ENCODE data around the gene ATXN1. TPM values are rescaled to one million over a fixed set of nuclear protein-coding genes. Genes with fewer than 3 reads are reported as not detected.
"Not testable (repeated sequence)": the region's sequence is repeated elsewhere in the genome, so short reads cannot be mapped to it uniquely, and the experiment has no call there.

Gene ATXN1
- total RNA-seq, 1 experiment from 2014 or later: 25.6 TPM

DNA sequence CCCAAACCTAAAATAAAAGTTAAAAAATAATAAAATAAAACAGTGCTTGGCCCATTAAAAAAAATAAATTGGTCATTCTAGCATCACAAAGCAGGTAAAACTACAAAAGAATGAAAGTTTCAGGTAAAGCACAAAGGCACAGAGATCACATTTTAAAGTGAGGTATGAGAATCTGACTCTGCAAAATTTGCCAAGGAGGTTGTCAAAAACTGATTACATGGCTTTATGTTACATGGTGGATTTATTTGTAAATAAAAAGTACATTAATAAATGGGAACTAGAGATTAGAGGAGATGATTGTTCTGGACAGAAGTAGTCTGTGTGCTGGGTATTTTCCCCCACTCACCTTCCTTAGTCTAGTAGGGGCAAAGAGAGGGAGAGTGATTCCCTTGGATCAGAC is 24.2 kb upstream of the ATXN1 start:
- Histone ChIP-seq H3K36me3 (ENCODE audit: insufficient read depth, low read length, poor library complexity, severe bottlenecking) (no peaks in the 10 kb centered on the region), H3K27me3 (replicated peaks; ENCODE audit: insufficient read depth, low read depth, low read length, poor library complexity) (no peaks in the 10 kb centered on the region), H3K27ac (ENCODE audit: low read depth, low read length, poor library complexity, severe bottlenecking) (no peak overlapping the region), H3K4me3 (ENCODE audit: low read depth, low read length, poor library complexity, severe bottlenecking) (no peak overlapping the region), H3K9me3 (ENCODE audit: low read depth, low read length, poor library complexity, severe bottlenecking) (no peaks in the 10 kb centered on the region), H3K4me1 (ENCODE audit: insufficient read depth, low read length, poor library complexity, severe bottlenecking) (peaks cover 7% of the 10 kb centered on the region)
- intact Hi-C loops (cut with micrococcal nuclease; ENCODE audit: unreplicated experiment): no loop called here
- TF ChIP-seq, protein P1, sequence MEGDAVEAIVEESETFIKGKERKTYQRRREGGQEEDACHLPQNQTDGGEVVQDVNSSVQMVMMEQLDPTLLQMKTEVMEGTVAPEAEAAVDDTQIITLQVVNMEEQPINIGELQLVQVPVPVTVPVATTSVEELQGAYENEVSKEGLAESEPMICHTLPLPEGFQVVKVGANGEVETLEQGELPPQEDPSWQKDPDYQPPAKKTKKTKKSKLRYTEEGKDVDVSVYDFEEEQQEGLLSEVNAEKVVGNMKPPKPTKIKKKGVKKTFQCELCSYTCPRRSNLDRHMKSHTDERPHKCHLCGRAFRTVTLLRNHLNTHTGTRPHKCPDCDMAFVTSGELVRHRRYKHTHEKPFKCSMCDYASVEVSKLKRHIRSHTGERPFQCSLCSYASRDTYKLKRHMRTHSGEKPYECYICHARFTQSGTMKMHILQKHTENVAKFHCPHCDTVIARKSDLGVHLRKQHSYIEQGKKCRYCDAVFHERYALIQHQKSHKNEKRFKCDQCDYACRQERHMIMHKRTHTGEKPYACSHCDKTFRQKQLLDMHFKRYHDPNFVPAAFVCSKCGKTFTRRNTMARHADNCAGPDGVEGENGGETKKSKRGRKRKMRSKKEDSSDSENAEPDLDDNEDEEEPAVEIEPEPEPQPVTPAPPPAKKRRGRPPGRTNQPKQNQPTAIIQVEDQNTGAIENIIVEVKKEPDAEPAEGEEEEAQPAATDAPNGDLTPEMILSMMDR (conservative IDR thresholded peaks at IDR 0.05; ENCODE audit: low read depth, low read length): no peak
- TF ChIP-seq EZH2 (IDR thresholded peaks at IDR 0.05; ENCODE audit: borderline replicate concordance, low read depth, low read length, poor library complexity, severe bottlenecking): no peak
- ChIA-PET CTCF (no interaction called here), POLR2A (ENCODE audit: low non-redundant PET) (no interaction called here)
- DNase-seq (ENCODE audit: low spot score): no peak
- BruUV-seq (replicated peaks): no TSS peak

DNA sequence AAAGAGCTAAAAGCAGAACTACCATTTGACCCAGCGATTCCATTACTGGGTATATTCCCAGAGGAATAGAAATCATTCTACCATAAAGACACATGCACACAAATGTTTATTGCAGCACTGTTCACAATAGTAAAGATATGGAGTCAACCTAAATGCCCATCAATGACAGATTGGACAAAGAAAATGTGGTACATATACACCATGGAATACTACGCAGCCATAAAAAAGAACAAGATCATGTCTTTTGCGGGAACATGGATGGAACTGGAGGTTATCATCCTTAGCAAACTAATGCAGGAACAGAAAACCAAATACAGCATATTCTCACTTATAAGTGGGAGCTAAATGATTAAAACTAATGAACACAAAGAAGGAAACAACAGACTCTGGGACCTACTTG is 23.7 kb upstream of the ATXN1 start:
- CTCF ChIA-PET; intact Hi-C loops (cut with micrococcal nuclease; ENCODE audit: unreplicated experiment); POLR2A ChIA-PET (ENCODE audit: low non-redundant PET); H3K27me3 ChIP-seq (replicated peaks; ENCODE audit: insufficient read depth, low read depth, low read length, poor library complexity); H3K4me3 ChIP-seq (ENCODE audit: low read depth, low read length, poor library complexity, severe bottlenecking); DNase-seq (ENCODE audit: low spot score); H3K9me3 ChIP-seq (ENCODE audit: low read depth, low read length, poor library complexity, severe bottlenecking); H3K4me1 ChIP-seq (ENCODE audit: insufficient read depth, low read length, poor library complexity, severe bottlenecking); H3K36me3 ChIP-seq (ENCODE audit: insufficient read depth, low read length, poor library complexity, severe bottlenecking); H3K27ac ChIP-seq (ENCODE audit: low read depth, low read length, poor library complexity, severe bottlenecking); BruUV-seq (replicated peaks): not testable (repeated sequence)

DNA sequence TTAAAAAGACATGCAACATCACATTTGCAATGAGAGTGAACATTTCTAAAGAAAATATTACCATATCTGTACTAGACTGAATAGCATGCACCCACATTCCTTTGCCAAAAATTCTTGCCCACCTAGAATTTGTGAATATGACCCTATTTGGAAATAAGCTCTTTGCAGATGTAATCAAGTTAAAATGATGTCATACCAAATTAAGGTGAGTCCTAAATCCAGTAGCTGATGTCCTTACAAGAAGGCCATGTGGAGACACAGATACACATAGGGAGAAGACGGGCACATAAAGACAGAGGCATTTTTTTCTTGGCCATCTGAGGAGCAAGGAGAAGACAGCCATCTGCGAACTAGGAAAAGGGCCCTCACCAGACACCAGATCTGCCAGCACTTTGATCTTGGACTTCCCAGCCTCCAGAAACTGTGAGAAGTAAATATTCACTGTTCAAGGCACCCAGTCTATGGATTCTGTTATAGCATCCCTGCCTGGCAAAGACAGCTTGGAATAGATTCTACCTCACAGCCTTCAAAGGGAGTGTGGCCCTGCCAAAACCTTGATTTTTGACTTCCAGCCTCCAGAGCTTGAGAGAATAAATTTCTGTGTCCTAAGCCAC is 22.8 kb upstream of the ATXN1 start:
- no peak for DNase-seq (ENCODE audit: low spot score)
- BruUV-seq (replicated peaks): no TSS peak
- Histone ChIP-seq H3K27ac (ENCODE audit: low read depth, low read length, poor library complexity, severe bottlenecking) (no peak overlapping the region), H3K36me3 (ENCODE audit: insufficient read depth, low read length, poor library complexity, severe bottlenecking) (no peaks in the 10 kb centered on the region), H3K4me1 (ENCODE audit: insufficient read depth, low read length, poor library complexity, severe bottlenecking) (peaks cover 7% of the 10 kb centered on the region), H3K4me3 (ENCODE audit: low read depth, low read length, poor library complexity, severe bottlenecking) (no peak overlapping the region), H3K27me3 (replicated peaks; ENCODE audit: insufficient read depth, low read depth, low read length, poor library complexity) (no peaks in the 10 kb centered on the region), H3K9me3 (ENCODE audit: low read depth, low read length, poor library complexity, severe bottlenecking) (no peaks in the 10 kb centered on the region)
- POLR2A ChIA-PET (ENCODE audit: low non-redundant PET): no interaction called here
- intact Hi-C loops (cut with micrococcal nuclease; ENCODE audit: unreplicated experiment): no loop called here
- TF ChIP-seq EZH2 (IDR thresholded peaks at IDR 0.05; ENCODE audit: borderline replicate concordance, low read depth, low read length, poor library complexity, severe bottlenecking): no peak
- TF ChIP-seq, protein P1 (conservative IDR thresholded peaks at IDR 0.05; ENCODE audit: low read depth, low read length): no peak
- CTCF ChIA-PET: no interaction called here

DNA sequence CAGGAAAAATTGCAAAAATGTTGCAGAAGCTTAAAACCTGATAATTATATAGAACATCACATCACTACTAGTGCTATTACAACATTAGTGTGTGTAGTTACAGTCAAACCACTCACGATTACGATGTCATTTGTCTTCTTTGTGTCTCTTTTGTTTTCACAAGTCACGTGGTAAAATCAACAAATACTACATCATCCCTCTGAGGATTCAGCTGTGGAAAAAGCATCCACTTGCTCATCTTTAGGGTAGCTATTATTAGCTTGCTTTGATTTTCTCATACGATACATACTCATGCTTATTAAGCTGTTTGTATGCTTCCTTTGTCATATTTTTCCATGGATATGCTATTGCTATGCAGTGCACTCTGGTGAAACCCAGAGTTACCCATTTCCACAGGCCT is 22.2 kb upstream of the ATXN1 start:
- Histone ChIP-seq H3K36me3 (ENCODE audit: insufficient read depth, low read length, poor library complexity, severe bottlenecking) (no peaks in the 10 kb centered on the region), H3K4me3 (ENCODE audit: low read depth, low read length, poor library complexity, severe bottlenecking) (no peak overlapping the region), H3K9me3 (ENCODE audit: low read depth, low read length, poor library complexity, severe bottlenecking) (no peaks in the 10 kb centered on the region), H3K27me3 (replicated peaks; ENCODE audit: insufficient read depth, low read depth, low read length, poor library complexity) (no peaks in the 10 kb centered on the region), H3K4me1 (ENCODE audit: insufficient read depth, low read length, poor library complexity, severe bottlenecking) (peaks cover 7% of the 10 kb centered on the region), H3K27ac (ENCODE audit: low read depth, low read length, poor library complexity, severe bottlenecking) (no peak overlapping the region)
- BruUV-seq (replicated peaks): no TSS peak
- intact Hi-C loops (cut with micrococcal nuclease; ENCODE audit: unreplicated experiment): no loop called here
- DNase-seq (ENCODE audit: low spot score): no peak
- CTCF ChIA-PET: no interaction called here
- POLR2A ChIA-PET (ENCODE audit: low non-redundant PET): no interaction called here
- TF ChIP-seq EZH2 (IDR thresholded peaks at IDR 0.05; ENCODE audit: borderline replicate concordance, low read depth, low read length, poor library complexity, severe bottlenecking): no peak
- TF ChIP-seq, protein P1 (conservative IDR thresholded peaks at IDR 0.05; ENCODE audit: low read depth, low read length): no peak
